Measurements from ENCODE around the gene FAM89A.

DNA sequence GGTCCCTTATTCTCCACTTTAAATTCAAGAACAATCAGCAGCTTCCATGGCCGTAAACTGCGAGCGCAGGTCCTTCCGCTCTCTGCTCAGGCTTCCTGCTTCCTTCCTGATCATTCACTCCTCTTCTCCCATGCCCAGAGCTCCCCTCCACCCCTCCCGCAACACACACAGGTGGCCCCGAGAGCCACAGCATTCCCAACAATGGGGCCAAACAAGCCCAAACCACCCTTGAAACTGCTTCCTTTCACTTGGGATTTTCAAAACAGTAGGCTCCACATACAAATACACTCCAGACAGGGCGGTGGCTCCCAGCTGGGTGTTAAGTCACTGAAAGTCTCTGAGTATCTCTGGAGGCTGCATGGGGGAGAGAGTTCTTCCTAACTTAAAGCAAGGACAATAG, 11.4 kb downstream of the FAM89A start:
- TF ChIP-seq CTCF (optimal IDR thresholded peaks at IDR 0.05 in 1 of 3, IDR thresholded peaks at IDR 0.05 in 1 of 3, conservative IDR thresholded peaks at IDR 0.05 in 1 of 3; ENCODE audit: extremely low read depth in 1 of 3, insufficient read depth in 2 of 3, low read length in 3 of 3) (no peak), EZH2 (IDR thresholded peaks at IDR 0.05; ENCODE audit: low read length) (no peak)

Measured in keratinocyte (primary cell).